HUES64 (cell line): ENCODE measurements around the gene METTL16.
"Not testable (repeated sequence)": the region's sequence is repeated elsewhere in the genome, so short reads cannot be mapped to it uniquely, and the experiment has no call there.

Experiments
- H3K27ac ChIP-seq: 2 replicates; pipeline ENCODE4 v1.7.0; 2013; ENCODE audit warnings: low read depth, low read length, inconsistent platforms
- H3K27me3 ChIP-seq: 2 replicates; pipeline ENCODE4 v1.6.1; 2013; ENCODE audit warnings: mild to moderate bottlenecking, low read length; ENCODE audit not compliant: insufficient read depth
- H3K36me3 ChIP-seq: 2 replicates; pipeline ENCODE4 v1.6.1; 2013; ENCODE audit warnings: mild to moderate bottlenecking, low read length; ENCODE audit not compliant: insufficient read depth
- H3K4me1 ChIP-seq: 2 replicates; pipeline ENCODE4 v1.6.1; 2013; ENCODE audit warnings: mild to moderate bottlenecking, low read length, moderate library complexity; ENCODE audit not compliant: insufficient read depth
- H3K4me3 ChIP-seq: 2 replicates; pipeline ENCODE4 v1.5.1; 2013; ENCODE audit warnings: mild to moderate bottlenecking, low read length, moderate library complexity
- H3K9ac ChIP-seq: 2 replicates; pipeline ENCODE4 v1.6.1; 2013; ENCODE audit warnings: mild to moderate bottlenecking, low read depth, low read length
- H3K9me3 ChIP-seq: 2 replicates; pipeline ENCODE4 v1.6.1; 2013; ENCODE audit warnings: low read depth, low read length; ENCODE audit not compliant: insufficient read depth
- WGBS: fragments of 150-250, 120-280 bp; methylation state at CpG from one replicate; pipeline ENCODE4 v1.1.7; 2013; ENCODE audit warnings: missing lambda C conversion rate; 5-methylcytosine and 5-hydroxymethylcytosine counted together

METTL16 gene

DNA sequence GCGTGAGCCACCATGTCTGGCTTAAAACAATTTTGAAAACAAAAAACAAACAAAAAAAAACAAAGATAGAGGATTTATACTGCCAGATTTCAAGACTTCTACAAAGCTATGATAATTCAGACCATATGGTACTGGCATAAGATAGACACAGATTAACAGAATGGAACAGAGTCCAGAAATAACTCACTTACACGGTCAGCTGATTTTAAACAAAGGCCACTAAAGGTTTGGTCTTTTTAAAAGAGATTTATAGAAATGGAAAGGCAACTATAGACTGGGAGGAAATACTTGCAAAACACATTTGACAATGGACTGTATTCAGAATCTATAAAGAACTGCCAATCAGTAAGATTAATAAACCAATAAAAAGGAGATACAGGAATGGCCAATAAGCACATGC, 62.2 kb downstream of the METTL16 start:
- H3K4me3 ChIP-seq: no peak overlapping the region
- 92% methylated on average over 2 of the region's 2 CpGs for WGBS

GRCh38 chr17:2447479-2447878, 64.2 kb downstream of the METTL16 start:
- peaks cover 29% of the 10 kb centered on the region for H3K36me3 ChIP-seq
- H3K9me3 ChIP-seq, H3K4me3 ChIP-seq, H3K4me1 ChIP-seq, H3K27me3 ChIP-seq, H3K9ac ChIP-seq, H3K27ac ChIP-seq: not testable (repeated sequence)
- WGBS: no CpG with 5 or more reads among the region's 29 CpGs

More for the DNA sequence above, 62.2 kb downstream of the METTL16 start:
- H3K27me3 ChIP-seq: no peaks in the 10 kb centered on the region
- H3K27ac ChIP-seq: no peak overlapping the region
- H3K9me3 ChIP-seq: peaks cover 6% of the 10 kb centered on the region
- peaks cover 39% of the 10 kb centered on the region for H3K36me3 ChIP-seq
- peaks cover 8% of the 10 kb centered on the region; the same call in 1 of the 2 replicates for H3K4me1 ChIP-seq
- H3K9ac ChIP-seq: no peak overlapping the region

DNA sequence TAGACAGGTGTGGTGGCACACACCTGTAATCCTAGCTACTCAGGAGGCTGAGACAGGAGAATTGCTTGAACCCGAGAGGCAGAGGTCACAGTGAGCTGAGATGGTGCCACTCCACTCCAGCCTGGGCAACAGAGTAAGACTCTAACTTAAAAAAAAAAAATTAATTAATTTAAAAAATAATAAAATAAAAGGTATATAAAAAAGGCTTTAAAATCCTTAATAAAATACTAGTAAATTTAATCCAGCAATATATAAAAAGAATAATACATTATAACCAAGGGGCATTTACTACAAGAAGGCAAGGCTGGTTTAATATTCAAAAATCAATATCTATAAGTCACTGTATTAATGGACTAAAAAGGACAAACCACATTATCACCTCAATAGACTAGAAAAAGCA, 66.0 kb downstream of the METTL16 start:
- 88% methylated on average over 1 of the region's 1 CpG for WGBS
- Histone ChIP-seq H3K9ac (no peak overlapping the region), H3K27me3 (no peaks in the 10 kb centered on the region), H3K9me3 (peaks cover 6% of the 10 kb centered on the region), H3K4me1 (peaks cover 5% of the 10 kb centered on the region; the same call in 1 of the 2 replicates), H3K27ac (no peak overlapping the region), H3K4me3 (no peak overlapping the region), H3K36me3 (peaks cover 37% of the 10 kb centered on the region)

- no peaks in the 10 kb centered on the region for H3K4me1 ChIP-seq
- peaks cover 6% of the 10 kb centered on the region for H3K9me3 ChIP-seq
- H3K27ac ChIP-seq: no peak overlapping the region
- 90% methylated on average over 7 of the region's 8 CpGs for WGBS
- no peak overlapping the region for H3K9ac ChIP-seq
- no peaks in the 10 kb centered on the region for H3K27me3 ChIP-seq
- H3K4me3 ChIP-seq: no peak overlapping the region
- H3K36me3 ChIP-seq: peaks cover 35% of the 10 kb centered on the region
Observed at GRCh38 chr17:2444382-2444781, 67.3 kb downstream of the METTL16 start.

DNA sequence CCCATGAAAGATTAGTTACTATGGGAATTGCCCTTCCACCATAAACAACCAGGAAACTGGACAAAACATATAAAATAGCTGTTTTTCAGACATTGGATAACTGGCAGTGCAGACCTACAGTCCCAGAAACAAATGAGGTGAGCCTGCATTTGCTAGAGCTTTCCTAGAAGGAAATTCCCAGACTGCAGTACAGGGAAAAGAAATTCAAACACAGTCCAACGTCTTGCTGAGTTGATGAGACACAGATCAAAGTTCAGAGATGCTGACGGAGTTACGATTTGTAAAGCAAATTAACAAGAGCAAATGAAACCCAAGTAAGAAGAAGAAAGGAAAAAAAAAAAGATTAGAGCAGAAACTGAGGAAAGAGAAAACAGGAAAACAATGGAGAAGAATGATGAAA, 69.5 kb downstream of the METTL16 start:
- Histone ChIP-seq H3K36me3 (peaks cover 49% of the 10 kb centered on the region), H3K4me1 (no peaks in the 10 kb centered on the region)

DNA sequence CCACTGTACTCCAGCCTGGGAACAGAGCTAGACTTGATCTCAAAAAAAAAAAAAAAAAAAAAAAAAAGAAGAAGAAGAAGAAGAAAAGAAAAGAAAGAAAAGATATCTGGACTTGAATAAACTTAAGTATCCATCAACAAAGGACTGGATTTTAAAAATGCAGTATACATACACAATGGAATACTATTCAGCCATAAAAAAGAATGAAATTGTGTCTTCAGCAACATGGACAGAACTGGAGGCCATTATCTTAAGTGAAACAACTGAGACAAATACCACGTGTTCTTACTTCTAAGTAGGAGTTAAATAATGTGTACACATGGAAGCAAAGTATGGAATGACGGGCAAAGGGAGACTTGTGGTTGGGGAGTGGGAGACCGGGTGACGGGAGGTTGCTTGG, 70.8 kb downstream of the METTL16 start:
- H3K27me3 ChIP-seq: no peaks in the 10 kb centered on the region
- H3K4me1 ChIP-seq: peaks cover 6% of the 10 kb centered on the region; the same call in 1 of the 2 replicates
- no peak overlapping the region for H3K4me3 ChIP-seq
- 95% methylated on average over 4 of the region's 4 CpGs for WGBS
- no peak overlapping the region for H3K27ac ChIP-seq
- H3K36me3 ChIP-seq: peaks cover 55% of the 10 kb centered on the region
- H3K9ac ChIP-seq: no peak overlapping the region
- H3K9me3 ChIP-seq: 0 out of 2 replicates have a peak, but pooled peaks cover 2% of the 10 kb centered on the region

More for the DNA sequence above, 69.5 kb downstream of the METTL16 start:
- H3K4me3 ChIP-seq: no peak overlapping the region
- H3K9me3 ChIP-seq: peaks cover 6% of the 10 kb centered on the region
- H3K9ac ChIP-seq: no peak overlapping the region
- no peaks in the 10 kb centered on the region for H3K27me3 ChIP-seq
- no peak overlapping the region for H3K27ac ChIP-seq
- 93% methylated on average over 3 of the region's 3 CpGs for WGBS

- H3K4me3 ChIP-seq, H3K27ac ChIP-seq, H3K9me3 ChIP-seq, H3K27me3 ChIP-seq, H3K9ac ChIP-seq: not testable (repeated sequence)
- 97% methylated on average over 6 of the region's 6 CpGs for WGBS
- peaks cover 52% of the 10 kb centered on the region for H3K36me3 ChIP-seq
- peaks cover 15% of the 10 kb centered on the region for H3K4me1 ChIP-seq
Observed at GRCh38 chr17:2439997-2440396, 71.7 kb downstream of the METTL16 start.

- Histone ChIP-seq H3K27me3 (no peaks in the 10 kb centered on the region), H3K4me3 (no peak overlapping the region), H3K4me1 (peaks cover 27% of the 10 kb centered on the region), H3K27ac (no peak overlapping the region), H3K36me3 (peaks cover 52% of the 10 kb centered on the region), H3K9ac (no peak overlapping the region), H3K9me3 (no peaks in the 10 kb centered on the region)
- 98% methylated on average over 5 of the region's 6 CpGs for WGBS
Observed at GRCh38 chr17:2438823-2439222, 72.9 kb downstream of the METTL16 start.

- H3K4me3 ChIP-seq: no peak overlapping the region
- no peak overlapping the region for H3K9ac ChIP-seq
- no peaks in the 10 kb centered on the region for H3K9me3 ChIP-seq
- peaks cover 34% of the 10 kb centered on the region for H3K4me1 ChIP-seq
- WGBS: 87% methylated on average over 5 of the region's 5 CpGs
- peaks cover 59% of the 10 kb centered on the region for H3K36me3 ChIP-seq
- H3K27ac ChIP-seq: peak overlapping the region; percentile 28; the same call in 1 of the 2 replicates
- H3K27me3 ChIP-seq: no peaks in the 10 kb centered on the region
Observed at GRCh38 chr17:2436316-2436905, 75.3 kb downstream of the METTL16 start.

- 81% methylated on average over 8 of the region's 9 CpGs for WGBS
- peaks cover 34% of the 10 kb centered on the region for H3K4me1 ChIP-seq
- peaks cover 58% of the 10 kb centered on the region for H3K36me3 ChIP-seq
- no peaks in the 10 kb centered on the region for H3K27me3 ChIP-seq
- peak overlapping the region; percentile 81; the same call in 1 of the 2 replicates for H3K27ac ChIP-seq
- H3K9me3 ChIP-seq: no peaks in the 10 kb centered on the region
- no peak overlapping the region for H3K4me3 ChIP-seq
- H3K9ac ChIP-seq: peak overlapping the region; percentile 61; the same call in 1 of the 2 replicates
Observed at GRCh38 chr17:2435862-2436261, 75.8 kb downstream of the METTL16 start.

DNA sequence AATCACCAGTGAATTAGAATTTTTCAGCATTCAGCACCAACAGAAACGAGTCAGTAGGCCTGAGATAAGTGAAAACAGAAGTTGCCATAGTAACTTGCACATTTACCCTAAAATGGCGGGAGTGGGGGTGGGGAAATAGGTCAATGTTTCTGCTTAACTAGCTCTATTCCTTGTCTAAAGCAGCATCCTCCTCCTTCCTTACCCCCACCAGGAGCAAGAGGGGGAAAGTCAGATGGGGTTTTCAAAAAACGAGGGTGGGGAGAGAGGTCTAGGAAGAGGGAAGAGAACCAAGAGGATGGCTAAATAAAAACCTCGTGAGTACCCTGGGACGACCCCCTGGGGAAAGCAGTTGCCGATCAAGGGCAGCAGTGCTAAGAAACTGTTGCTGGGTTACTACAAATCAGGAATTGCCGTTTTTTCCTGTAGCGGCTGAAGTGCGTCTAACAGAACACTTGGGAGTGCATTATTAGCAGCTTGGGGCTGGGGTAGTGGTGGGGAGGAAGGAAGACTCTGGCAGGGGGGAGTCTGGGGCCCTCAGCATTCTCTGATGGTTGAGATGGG, 76.4 kb downstream of the METTL16 start:
- Histone ChIP-seq H3K27me3 (no peaks in the 10 kb centered on the region), H3K36me3 (peaks cover 54% of the 10 kb centered on the region), H3K9ac (peak overlapping the region; percentile 61), H3K4me1 (peaks cover 34% of the 10 kb centered on the region), H3K27ac (peak overlapping the region; percentile 81), H3K9me3 (no peaks in the 10 kb centered on the region), H3K4me3 (peak overlapping the region; percentile 2; the same call in 1 of the 2 replicates)
- WGBS: 15% methylated on average over 8 of the region's 9 CpGs
